SK-N-MC (cell line): ENCODE results near the gene CAPS.
A peak's percentile ranks its signal among the peaks of the same experiment; 100 is the strongest.

Experiments
- DNase-seq: peaks from one replicate; pipeline ENCODE4 v3.0.0-alpha.2; 2011; ENCODE audit warnings: low read depth, low spot score
- H3K27ac ChIP-seq: fragments of 200-600 bp; sonication (generic); 2 replicates; pipeline ENCODE4 v1.5.1; 2016; ENCODE audit warnings: mixed run types
- H3K36me3 ChIP-seq: fragments of 200-600 bp; sonication (generic); 2 replicates; pipeline ENCODE4 v1.6.1; 2017; ENCODE audit warnings: antibody characterized with exemption, low read length, mixed read lengths; ENCODE audit not compliant: insufficient read depth
- H3K4me3 ChIP-seq: fragments of 200-600 bp; sonication (generic); 2 replicates; pipeline ENCODE4 v1.5.1; 2016
- H3K9ac ChIP-seq: fragments of 200-600 bp; sonication (generic); 2 replicates; pipeline ENCODE4 v1.8.0; 2017; ENCODE audit warnings: mixed run types, mixed read lengths; ENCODE audit not compliant: insufficient read length
- H3K9me3 ChIP-seq: fragments of 200-600 bp; sonication (generic); 2 replicates; pipeline ENCODE4 v1.6.1; 2017; ENCODE audit warnings: low read depth, mild to moderate bottlenecking, antibody characterized with exemption, low read length, moderate library complexity, mixed read lengths
- EZH2 ChIP-seq: fragments of 200-600 bp; sonication (generic); IDR thresholded peaks from one replicate; pipeline ENCODE4 v1.6.1; 2017; ENCODE audit warnings: antibody characterized with exemption
- FOXP2 ChIP-seq: optimal IDR thresholded peaks from 2 replicates; pipeline ENCODE3; 2011; ENCODE audit warnings: mild to moderate bottlenecking, moderate library complexity; ENCODE audit not compliant: insufficient read depth; ENCODE audit errors: extremely low read length, control extremely low read depth
- POLR2AphosphoS5 ChIP-seq: IDR thresholded peaks from 2 replicates; pipeline ENCODE4 v1.6.1; 2012; ENCODE audit warnings: mild to moderate bottlenecking, low read depth, low read length, borderline replicate concordance

CAPS gene

GRCh38 chr19:5904352-5905113, 9.5 kb upstream of the CAPS start, which contains the start of gene VMAC:
Gene VMAC, plus strand, starts transcription at chr19:5904872. Its CDS starts 19 bp downstream, at chr19:5904891.
- peaks cover 11% of the 10 kb centered on the region for H3K36me3 ChIP-seq
- DNase-seq, result peak; percentile 100
- H3K9ac ChIP-seq, result peak within 1 kb of the TSS; percentile 99
- H3K27ac ChIP-seq, result peak within 1 kb of the TSS; percentile 96
- no peaks in the 10 kb centered on the region for H3K9me3 ChIP-seq
- TF ChIP-seq POLR2AphosphoS5 (no peak), FOXP2 (peak; percentile 1)
- peak within 1 kb of the TSS; percentile 96 for H3K4me3 ChIP-seq

GRCh38 chr19:5905114-5905778, 8.8 kb upstream of the CAPS start:
- no peak for DNase-seq
- Histone ChIP-seq H3K4me3 (peak overlapping the region; percentile 93), H3K9me3 (no peaks in the 10 kb centered on the region), H3K36me3 (peaks cover 8% of the 10 kb centered on the region), H3K27ac (no peak overlapping the region), H3K9ac (peak overlapping the region; percentile 84)
- TF ChIP-seq FOXP2, result no peak
- TF ChIP-seq POLR2AphosphoS5, result no peak

GRCh38 chr19:5907241-5907640, 6.8 kb upstream of the CAPS start:
- Histone ChIP-seq H3K4me3 (no peak overlapping the region), H3K9ac (no peak overlapping the region), H3K9me3 (no peaks in the 10 kb centered on the region), H3K36me3 (no peaks in the 10 kb centered on the region; the same call in 1 of the 2 replicates), H3K27ac (no peak overlapping the region)
- TF ChIP-seq FOXP2, result no peak
- no peak for DNase-seq

- Histone ChIP-seq H3K27ac (0 out of 2 replicates have a peak overlapping the region, but pooled peaks have one; percentile 2), H3K9me3 (no peaks in the 10 kb centered on the region), H3K4me3 (no peak overlapping the region), H3K36me3 (no peaks in the 10 kb centered on the region), H3K9ac (no peak overlapping the region)
- no peak for DNase-seq
- TF ChIP-seq FOXP2 (no peak), EZH2 (no peak), POLR2AphosphoS5 (no peak)
These were observed 5.1 kb upstream of the CAPS start for GRCh38 chr19:5908773-5909442.

- H3K9me3 ChIP-seq, result no peaks in the 10 kb centered on the region
- TF ChIP-seq FOXP2 (no peak), EZH2 (no peak), POLR2AphosphoS5 (no peak)
- no peak overlapping the region for H3K9ac ChIP-seq
- no peak for DNase-seq
- H3K27ac ChIP-seq, result no peak overlapping the region
- H3K36me3 ChIP-seq, result no peaks in the 10 kb centered on the region; the same call in 1 of the 2 replicates
- H3K4me3 ChIP-seq, result no peak overlapping the region
These were observed 3.5 kb upstream of the CAPS start for GRCh38 chr19:5910638-5910907.

GRCh38 chr19:5911366-5911765, 2.7 kb upstream of the CAPS start:
- DNase-seq, result no peak
- Histone ChIP-seq H3K9me3 (no peaks in the 10 kb centered on the region), H3K27ac (peak overlapping the region; percentile 31; the same call in 1 of the 2 replicates), H3K9ac (no peak overlapping the region), H3K4me3 (no peak overlapping the region), H3K36me3 (peaks cover 3% of the 10 kb centered on the region; the same call in 1 of the 2 replicates)
- TF ChIP-seq POLR2AphosphoS5, result no peak
- no peak for TF ChIP-seq EZH2
- TF ChIP-seq FOXP2, result no peak

- Histone ChIP-seq H3K36me3 (peaks cover 28% of the 10 kb centered on the region; the same call in 1 of the 2 replicates), H3K9ac (no peak overlapping the region), H3K27ac (no peak overlapping the region), H3K9me3 (no peaks in the 10 kb centered on the region), H3K4me3 (no peak overlapping the region)
- no peak for DNase-seq
- TF ChIP-seq POLR2AphosphoS5 (no peak), EZH2 (no peak), FOXP2 (no peak)
These were observed 312 bp downstream of the CAPS start for GRCh38 chr19:5914358-5914774.
